ENCODE results near the gene TRPM2.

TRPM2 gene

GRCh38 chr21:44418108-44418875 is 64.9 kb downstream of the TRPM2 start:
- DNase-seq: no peak

- no peak for DNase-seq
Measured at GRCh38 chr21:44418876-44419230, 65.4 kb downstream of the TRPM2 start.

GRCh38 chr21:44419679-44420078 is 66.3 kb downstream of the TRPM2 start:
- DNase-seq: no peak

GRCh38 chr21:44420416-44421205 is 67.2 kb downstream of the TRPM2 start:
- DNase-seq: no peak

- no peak for DNase-seq
Measured at GRCh38 chr21:44421901-44422840, 68.8 kb downstream of the TRPM2 start.

- no peak for DNase-seq
Measured at GRCh38 chr21:44423312-44423821, 69.9 kb downstream of the TRPM2 start.

GRCh38 chr21:44423941-44424607 is 70.7 kb downstream of the TRPM2 start:
- DNase-seq: no peak

GRCh38 chr21:44424608-44425306 is 71.3 kb downstream of the TRPM2 start:
- no peak for DNase-seq

- no peak for DNase-seq
Measured at GRCh38 chr21:44425307-44425894, 72.0 kb downstream of the TRPM2 start.

GRCh38 chr21:44425895-44426662 is 72.7 kb downstream of the TRPM2 start:
- no peak for DNase-seq

GRCh38 chr21:44426663-44427191 is 73.3 kb downstream of the TRPM2 start:
- DNase-seq: no peak

GRCh38 chr21:44427241-44428120 is 74.1 kb downstream of the TRPM2 start:
- no peak for DNase-seq

GRCh38 chr21:44428281-44428960 is 75.0 kb downstream of the TRPM2 start:
- DNase-seq: peak; percentile 73

GRCh38 chr21:44429894-44430293 is 76.5 kb downstream of the TRPM2 start:
- no peak for DNase-seq

- peak; percentile 0 for DNase-seq
Measured at GRCh38 chr21:44431300-44431699, 77.9 kb downstream of the TRPM2 start.

GRCh38 chr21:44432841-44433790 is 79.7 kb downstream of the TRPM2 start:
- DNase-seq: peak; percentile 1

All from activated CD4-positive, alpha-beta T cell treated with anti-CD3 and anti-CD28 coated beads for 48 hours (primary cell).